DMS53 treated with DMSO at 0.1 percent for 48 hours (cell line): ENCODE measurements around the gene RNF224.

ENCODE experiments used
- DNase-seq: peaks from one replicate; lab custom pipeline; 2025; ENCODE audit not compliant: unreplicated experiment; lab: John Stamatoyannopoulos, UW

The RNF224 gene

GRCh38 chr9:137213160-137214060 lies 13.9 kb upstream of the RNF224 start:
- no peak for DNase-seq

GRCh38 chr9:137214620-137215019 lies 12.7 kb upstream of the RNF224 start:
- DNase-seq = no peak

GRCh38 chr9:137215196-137215986 lies 11.9 kb upstream of the RNF224 start:
- DNase-seq = no peak

- no peak for DNase-seq
Observed at GRCh38 chr9:137216188-137216965, 10.9 kb upstream of the RNF224 start.

- no peak for DNase-seq
Observed at GRCh38 chr9:137217276-137218211, 9.8 kb upstream of the RNF224 start.

- no peak for DNase-seq
Observed at GRCh38 chr9:137218212-137218753, 9.0 kb upstream of the RNF224 start.

GRCh38 chr9:137218754-137219271 lies 8.5 kb upstream of the RNF224 start:
- peak; percentile 85 for DNase-seq

- no peak for DNase-seq
Observed at GRCh38 chr9:137219757-137220316, 7.5 kb upstream of the RNF224 start.

GRCh38 chr9:137220317-137221094 lies 6.8 kb upstream of the RNF224 start:
- DNase-seq = no peak

- DNase-seq = no peak
Observed at GRCh38 chr9:137221095-137221505, 6.2 kb upstream of the RNF224 start.

- no peak for DNase-seq
Observed at GRCh38 chr9:137221506-137222111, 5.7 kb upstream of the RNF224 start.

- DNase-seq = peak; percentile 25
Observed at GRCh38 chr9:137222190-137223077, 4.9 kb upstream of the RNF224 start, which contains the start of gene RNF208. TSS of gene RNF208 (minus strand) at chr9:137222240. CDS start at chr9:137221212, 1,028 bp downstream.

- DNase-seq = peak; percentile 93
Observed at GRCh38 chr9:137223078-137223970, 4.0 kb upstream of the RNF224 start.

GRCh38 chr9:137224830-137225694 lies 2.2 kb upstream of the RNF224 start, which contains the start of gene CYSRT1:
TSS of gene CYSRT1 (plus strand) at chr9:137225174. CDS start at chr9:137225622, 448 bp downstream.
- no peak for DNase-seq
